ENCODE data around the gene USP21.

GRCh38 chr1:161200992-161201835, 41.9 kb downstream of the USP21 start:
- no peak for TF ChIP-seq TAF1 (IDR thresholded peaks at IDR 0.05; ENCODE audit: low read depth)
- no peak for TF ChIP-seq CTCF (IDR thresholded peaks at IDR 0.05; ENCODE audit: poor library complexity, severe bottlenecking)
- TF ChIP-seq POLR2AphosphoS5 (IDR thresholded peaks at IDR 0.05), result no peak
- TF ChIP-seq RAD21 (conservative IDR thresholded peaks at IDR 0.05), result no peak

All from neural cell (in vitro differentiated cells).